ENCODE data around the gene ECI2. TPM values are rescaled to one million over a fixed set of nuclear protein-coding genes. Genes with fewer than 3 reads are reported as not detected.

ECI2 gene
- total and polyA plus RNA-seq, 11 donors, result 120 to 192 (median 145) TPM

GRCh38 chr6:4129446-4129845 is 5.9 kb downstream of the ECI2 start:
- H3K4me1 ChIP-seq, result peaks cover 0 to 26% (median 12%) of the 10 kb centered on the region in 12 donors
- H3K27ac ChIP-seq, result no peak overlapping the region
- no peak for DNase-seq
- no peaks in the 10 kb centered on the region for H3K27me3 ChIP-seq
- peaks cover 0 to 91% (median 73%) of the 10 kb centered on the region in 9 donors for H3K36me3 ChIP-seq
- no peak overlapping the region for H3K4me3 ChIP-seq
- ATAC-seq, result no peak
- TF ChIP-seq POLR2A (IDR thresholded peaks at IDR 0.05) (no peak), CTCF (IDR thresholded peaks at IDR 0.05) (no peak)
- H3K9me3 ChIP-seq, result no peaks in the 10 kb centered on the region
- intact Hi-C loops (cut with DNase I), result loop anchor here in 2 of 10 donors (10.0 kb wide), 2 partner anchors 65 to 75 kb away; no protein-coding TSS in a partner anchor

DNA sequence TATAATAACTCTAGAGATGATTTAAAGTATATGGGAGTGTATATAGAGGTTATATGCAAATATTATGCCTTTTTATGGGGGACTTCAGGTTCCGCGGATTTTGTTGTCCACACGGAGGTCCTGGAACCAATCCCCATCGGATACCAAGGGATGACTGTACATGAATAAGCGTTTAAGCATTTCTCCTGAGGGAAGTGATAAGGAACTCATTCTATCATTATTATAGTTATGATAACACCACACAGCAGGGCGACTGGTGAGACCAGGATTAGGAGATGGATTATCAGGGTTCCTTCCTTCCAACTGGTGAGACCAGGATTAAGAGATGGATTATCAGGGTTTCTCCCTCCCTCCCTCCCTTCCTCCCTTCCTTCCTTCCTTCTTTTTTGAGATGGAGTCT is 6.6 kb downstream of the ECI2 start:
- TF ChIP-seq POLR2A (IDR thresholded peaks at IDR 0.05) (no peak), CTCF (IDR thresholded peaks at IDR 0.05) (no peak)
- WGBS, 4 donors, result 80 to 90% (median 86%) methylated on average over 6 of the region's 6 CpGs
- Histone ChIP-seq H3K4me1 (peaks cover 0 to 19% (median 5%) of the 10 kb centered on the region in 12 donors), H3K27me3 (no peaks in the 10 kb centered on the region), H3K36me3 (peaks cover 0 to 98% (median 80%) of the 10 kb centered on the region in 9 donors), H3K27ac (no peak overlapping the region), H3K9me3 (no peaks in the 10 kb centered on the region), H3K4me3 (no peak overlapping the region)
- ATAC-seq, result no peak
- intact Hi-C loops (cut with DNase I), result loop anchor here in 2 of 10 donors (10.0 kb wide), 2 partner anchors 64 to 74 kb away; no protein-coding TSS in a partner anchor
- no peak for DNase-seq

DNA sequence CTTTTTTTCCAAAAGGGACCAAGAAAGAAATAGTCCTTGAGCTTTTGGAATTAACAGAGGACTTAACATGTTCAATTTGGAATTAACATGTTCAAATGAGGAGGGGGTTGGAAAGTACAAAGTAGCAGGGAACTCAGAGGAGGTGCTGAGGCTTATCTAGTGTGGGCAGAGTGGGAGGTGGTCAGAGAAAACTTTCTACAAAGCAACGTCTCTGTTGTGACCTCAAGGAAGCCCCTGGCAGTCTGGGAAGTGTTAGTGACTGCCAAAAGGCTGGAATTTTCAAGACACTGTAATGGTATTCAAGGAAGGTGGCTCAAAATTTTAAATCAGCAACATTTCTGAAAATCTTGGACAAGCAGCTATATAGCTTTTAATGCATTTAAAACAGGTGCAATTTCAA is 7.3 kb downstream of the ECI2 start:
- Histone ChIP-seq H3K4me1 (peaks cover 0 to 12% (median 0%) of the 10 kb centered on the region in 12 donors), H3K27me3 (no peaks in the 10 kb centered on the region), H3K9me3 (no peaks in the 10 kb centered on the region), H3K36me3 (peaks cover 0 to 100% (median 86%) of the 10 kb centered on the region in 9 donors), H3K27ac (no peak overlapping the region), H3K4me3 (no peak overlapping the region)
- DNase-seq (no peak), ATAC-seq (no peak)
- WGBS, 4 donors, result 26 to 35% (median 33%) methylated on average over 1 of the region's 1 CpG
- intact Hi-C loops (cut with DNase I), result loop anchor here in 2 of 10 donors (10.0 kb wide), 2 partner anchors 63 to 73 kb away; no protein-coding TSS in a partner anchor
- TF ChIP-seq POLR2A (IDR thresholded peaks at IDR 0.05) (no peak), CTCF (IDR thresholded peaks at IDR 0.05) (no peak)

DNA sequence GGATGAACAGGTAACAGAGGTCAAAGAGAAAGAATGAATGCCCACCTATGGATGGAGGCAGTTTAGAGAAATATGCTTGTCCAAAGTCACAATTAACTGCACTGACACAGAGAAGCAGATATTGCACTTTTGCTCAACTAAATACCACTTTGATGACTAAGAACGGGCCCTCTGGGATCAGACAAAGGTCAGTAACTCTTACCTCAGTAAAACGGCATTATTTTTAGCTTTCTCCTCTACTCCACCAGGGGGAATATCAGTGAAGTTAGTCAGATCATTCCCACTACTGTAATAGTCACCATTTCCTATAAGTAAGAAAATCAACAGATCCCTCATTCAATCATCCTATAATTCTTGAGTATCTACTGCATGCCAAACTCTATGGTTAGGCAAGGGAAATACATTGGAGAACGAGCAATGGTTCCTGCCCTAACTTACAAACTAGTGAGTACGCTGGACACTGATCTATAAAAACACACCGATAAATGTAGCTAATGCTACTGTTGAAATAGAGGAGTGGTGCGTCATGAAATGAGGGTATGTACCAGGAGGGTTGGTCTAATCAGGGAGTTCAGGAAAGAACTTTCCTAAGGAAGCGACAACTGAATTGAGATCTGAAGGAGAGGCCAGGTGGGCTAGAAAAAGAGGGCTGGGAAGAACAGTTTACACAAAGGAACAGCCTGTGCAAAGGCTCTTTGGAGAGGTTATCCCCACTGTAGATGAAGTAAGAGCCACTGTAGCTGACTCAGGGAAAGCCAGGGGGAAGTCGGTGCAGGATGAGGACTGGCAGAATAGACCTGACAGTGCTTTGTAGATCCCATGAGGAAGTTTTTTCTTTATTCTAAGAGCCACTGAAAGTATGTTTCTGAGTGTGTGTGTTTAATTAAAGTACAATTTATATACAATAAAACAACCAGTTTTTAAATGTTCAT is 9.2 kb downstream of the ECI2 start:
- no peak overlapping the region for H3K4me3 ChIP-seq
- intact Hi-C loops (cut with DNase I), result loop anchor here in 2 of 10 donors (10.0 kb wide), 2 partner anchors 61 to 71 kb away; no protein-coding TSS in a partner anchor
- peaks cover 0 to 100% (median 93%) of the 10 kb centered on the region in 9 donors for H3K36me3 ChIP-seq
- no peak for DNase-seq
- H3K27ac ChIP-seq, result peak overlapping the region in 2 of 12 donors; percentile 30 to 34
- no peak for TF ChIP-seq POLR2A (IDR thresholded peaks at IDR 0.05)
- TF ChIP-seq CTCF (IDR thresholded peaks at IDR 0.05), result peak in 3 of 12 donors; percentile 5 to 27 (median 20)
- H3K9me3 ChIP-seq, result no peaks in the 10 kb centered on the region
- no peaks in the 10 kb centered on the region for H3K27me3 ChIP-seq
- peaks cover 0 to 7% (median 0%) of the 10 kb centered on the region in 12 donors for H3K4me1 ChIP-seq
- peak in 3 of 4 donors; percentile 44 to 91 (median 77) for ATAC-seq
- WGBS, 4 donors, result 67 to 79% (median 77%) methylated on average over 8 of the region's 8 CpGs

Measured in heart left ventricle (tissue), 16 donors.